NB4 (cell line): Measurements from ENCODE around the gene PODXL.

Source experiments
- MYC ChIP-seq: IDR thresholded peaks from 2 replicates; pipeline ENCODE4 v1.6.1; 2011; ENCODE audit warnings: low read depth, low read length
- POLR2A ChIP-seq: IDR thresholded peaks from 2 replicates; pipeline ENCODE4 v1.6.1; 2011; ENCODE audit warnings: mild to moderate bottlenecking; ENCODE audit not compliant: insufficient read length; ENCODE audit errors: extremely low read depth
- TF ChIP-seq, protein P1 (sequence below): IDR thresholded peaks from one replicate; pipeline ENCODE4 v1.5.1; 2012; ENCODE audit warnings: low read depth, low read length

DNA sequence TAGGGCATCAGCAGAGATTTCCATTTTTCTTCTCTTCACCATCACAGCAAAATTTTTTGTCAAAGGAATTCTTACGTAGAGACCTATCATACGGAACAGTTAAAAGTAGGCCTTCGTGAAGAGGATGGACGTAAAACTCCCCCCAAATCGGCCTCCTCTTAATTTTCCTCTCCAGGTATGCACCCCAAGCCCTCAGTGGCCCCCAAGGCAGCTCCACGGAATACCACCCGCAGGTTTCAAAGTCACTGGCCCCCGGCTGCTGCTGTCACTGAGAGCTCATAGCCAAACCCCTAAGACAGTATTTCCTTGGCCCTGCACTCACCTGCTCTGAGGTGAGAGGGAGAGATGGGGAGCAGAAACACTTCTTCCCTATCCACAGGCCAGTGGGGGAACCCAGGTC lies 8.8 kb downstream of the PODXL start:
- TF ChIP-seq, protein P1, sequence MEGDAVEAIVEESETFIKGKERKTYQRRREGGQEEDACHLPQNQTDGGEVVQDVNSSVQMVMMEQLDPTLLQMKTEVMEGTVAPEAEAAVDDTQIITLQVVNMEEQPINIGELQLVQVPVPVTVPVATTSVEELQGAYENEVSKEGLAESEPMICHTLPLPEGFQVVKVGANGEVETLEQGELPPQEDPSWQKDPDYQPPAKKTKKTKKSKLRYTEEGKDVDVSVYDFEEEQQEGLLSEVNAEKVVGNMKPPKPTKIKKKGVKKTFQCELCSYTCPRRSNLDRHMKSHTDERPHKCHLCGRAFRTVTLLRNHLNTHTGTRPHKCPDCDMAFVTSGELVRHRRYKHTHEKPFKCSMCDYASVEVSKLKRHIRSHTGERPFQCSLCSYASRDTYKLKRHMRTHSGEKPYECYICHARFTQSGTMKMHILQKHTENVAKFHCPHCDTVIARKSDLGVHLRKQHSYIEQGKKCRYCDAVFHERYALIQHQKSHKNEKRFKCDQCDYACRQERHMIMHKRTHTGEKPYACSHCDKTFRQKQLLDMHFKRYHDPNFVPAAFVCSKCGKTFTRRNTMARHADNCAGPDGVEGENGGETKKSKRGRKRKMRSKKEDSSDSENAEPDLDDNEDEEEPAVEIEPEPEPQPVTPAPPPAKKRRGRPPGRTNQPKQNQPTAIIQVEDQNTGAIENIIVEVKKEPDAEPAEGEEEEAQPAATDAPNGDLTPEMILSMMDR, result no peak
- TF ChIP-seq POLR2A (no peak), MYC (no peak)
